ENCODE results near the gene UBE2Q1. TPM values are rescaled to one million over a fixed set of nuclear protein-coding genes. Genes with fewer than 3 reads are reported as not detected.

UBE2Q1 gene
- total RNA-seq, 2 donors from 2014 or later = 91.6 to 118 TPM

Other genes with a start within 250 kb of the UBE2Q1 start
- not detected for gene AQP10, start 237.6 kb downstream of the UBE2Q1 start, total RNA-seq
- gene ATP8B2, start 233.1 kb downstream of the UBE2Q1 start, total RNA-seq = 10 to 100 TPM; 64.3 to 69.0 TPM
- 10 to 100 TPM; 38.2 to 41.2 TPM for gene IL6R, start 153.3 kb downstream of the UBE2Q1 start, total RNA-seq
- gene TDRD10, start 56.4 kb downstream of the UBE2Q1 start, total RNA-seq = not detected
- gene SHE, start 56.2 kb downstream of the UBE2Q1 start, total RNA-seq = under 1 TPM in 1 of 2 donors, not detected in 1; 0.03 TPM
- under 1 TPM in 1 of 2 donors, not detected in 1; 0.05 TPM for gene CHRNB2, start 9.1 kb upstream of the UBE2Q1 start, total RNA-seq
- 100 to 1,000 TPM; 185 to 213 TPM for gene ADAR, start 49.5 kb upstream of the UBE2Q1 start, total RNA-seq